ENCODE measurements around the gene TMEM8B.

Gene TMEM8B

GRCh38 chr9:35841645-35841900 is 12.5 kb downstream of the TMEM8B start:
- Histone ChIP-seq H3K27ac (ENCODE audit: low read depth, low read length) (no peak overlapping the region), H3K4me2 (ENCODE audit: low read length) (no peak overlapping the region), H3K4me3 (ENCODE audit: low read length) (no peak overlapping the region), H3K79me2 (ENCODE audit: control insufficient read depth, low read length) (no peaks in the 10 kb centered on the region), H3K27me3 (ENCODE audit: control insufficient read depth, low read length) (no peaks in the 10 kb centered on the region), H3F3A (ENCODE audit: control insufficient read depth, insufficient read depth) (no peaks in the 10 kb centered on the region), H3K4me1 (ENCODE audit: control insufficient read depth, low read length) (peaks cover 28% of the 10 kb centered on the region), H3K9me2 (replicated peaks; ENCODE audit: control insufficient read depth, low read length) (no peaks in the 10 kb centered on the region), H3K9me3 (ENCODE audit: control insufficient read depth, insufficient read depth, low read length) (no peaks in the 10 kb centered on the region), H3K36me3 (ENCODE audit: control insufficient read depth, low read length) (no peaks in the 10 kb centered on the region), H4K20me1 (ENCODE audit: control insufficient read depth, insufficient read depth, low read depth, low read length) (no peaks in the 10 kb centered on the region)
- TF ChIP-seq CTCF (IDR thresholded peaks at IDR 0.05; ENCODE audit: low read depth, low read length, poor library complexity, severe bottlenecking) (no peak), EZH2phosphoT487 (IDR thresholded peaks at IDR 0.05; ENCODE audit: borderline replicate concordance, low read length) (no peak)

GRCh38 chr9:35842020-35842745 is 13.2 kb downstream of the TMEM8B start:
- H3F3A ChIP-seq (ENCODE audit: control insufficient read depth, insufficient read depth): no peaks in the 10 kb centered on the region
- H3K4me3 ChIP-seq (ENCODE audit: low read length): no peak overlapping the region
- no peaks in the 10 kb centered on the region for H3K9me2 ChIP-seq (replicated peaks; ENCODE audit: control insufficient read depth, low read length)
- H3K9me3 ChIP-seq (ENCODE audit: control insufficient read depth, insufficient read depth, low read length): no peaks in the 10 kb centered on the region
- H3K27me3 ChIP-seq (ENCODE audit: control insufficient read depth, low read length): no peaks in the 10 kb centered on the region
- no peaks in the 10 kb centered on the region for H3K79me2 ChIP-seq (ENCODE audit: control insufficient read depth, low read length)
- no peaks in the 10 kb centered on the region for H3K36me3 ChIP-seq (ENCODE audit: control insufficient read depth, low read length)
- H3K4me2 ChIP-seq (ENCODE audit: low read length): no peak overlapping the region
- no peak for TF ChIP-seq EZH2phosphoT487 (IDR thresholded peaks at IDR 0.05; ENCODE audit: borderline replicate concordance, low read length)
- no peak for TF ChIP-seq CTCF (IDR thresholded peaks at IDR 0.05; ENCODE audit: low read depth, low read length, poor library complexity, severe bottlenecking)
- no peaks in the 10 kb centered on the region for H4K20me1 ChIP-seq (ENCODE audit: control insufficient read depth, insufficient read depth, low read depth, low read length)
- no peak overlapping the region for H3K27ac ChIP-seq (ENCODE audit: low read depth, low read length)
- peaks cover 28% of the 10 kb centered on the region for H3K4me1 ChIP-seq (ENCODE audit: control insufficient read depth, low read length)

GRCh38 chr9:35842795-35843194 is 13.8 kb downstream of the TMEM8B start:
- H3F3A ChIP-seq (ENCODE audit: control insufficient read depth, insufficient read depth): no peaks in the 10 kb centered on the region
- H3K4me2 ChIP-seq (ENCODE audit: low read length): no peak overlapping the region
- no peak overlapping the region for H3K4me3 ChIP-seq (ENCODE audit: low read length)
- H3K9me2 ChIP-seq (replicated peaks; ENCODE audit: control insufficient read depth, low read length): no peaks in the 10 kb centered on the region
- no peaks in the 10 kb centered on the region for H3K9me3 ChIP-seq (ENCODE audit: control insufficient read depth, insufficient read depth, low read length)
- no peaks in the 10 kb centered on the region for H4K20me1 ChIP-seq (ENCODE audit: control insufficient read depth, insufficient read depth, low read depth, low read length)
- H3K36me3 ChIP-seq (ENCODE audit: control insufficient read depth, low read length): no peaks in the 10 kb centered on the region
- no peaks in the 10 kb centered on the region for H3K79me2 ChIP-seq (ENCODE audit: control insufficient read depth, low read length)
- H3K27me3 ChIP-seq (ENCODE audit: control insufficient read depth, low read length): no peaks in the 10 kb centered on the region
- TF ChIP-seq CTCF (IDR thresholded peaks at IDR 0.05; ENCODE audit: low read depth, low read length, poor library complexity, severe bottlenecking): no peak
- peaks cover 30% of the 10 kb centered on the region for H3K4me1 ChIP-seq (ENCODE audit: control insufficient read depth, low read length)
- no peak overlapping the region for H3K27ac ChIP-seq (ENCODE audit: low read depth, low read length)

Measured in DOHH2 (cell line).